Measurements from ENCODE around the gene VAC14. TPM values are rescaled to one million over a fixed set of nuclear protein-coding genes. Genes with fewer than 3 reads are reported as not detected.

The VAC14 gene
- total RNA-seq, 4 donors from 2014 or later: 25.7 to 49.5 (median 40.4) TPM

GRCh38 chr16:70721202-70721963 is 79.6 kb downstream of the VAC14 start:
- Histone ChIP-seq H3K36me3 (peaks cover 0 to 32% (median 0%) of the 10 kb centered on the region in 3 donors), H3K27ac (no peak overlapping the region), H3K27me3 (no peaks in the 10 kb centered on the region), H3K4me3 (no peak overlapping the region), H3K4me1 (peaks cover 3 to 36% (median 22%) of the 10 kb centered on the region in 4 donors), H3K9me3 (no peaks in the 10 kb centered on the region)
- TF ChIP-seq CTCF (IDR thresholded peaks at IDR 0.05): no peak
- no peak for TF ChIP-seq POLR2A (IDR thresholded peaks at IDR 0.05)
- no peak for TF ChIP-seq EP300 (IDR thresholded peaks at IDR 0.05)
- WGBS, 2 donors: 77 to 87% methylated on average over 8 to 12 of the region's 18 CpGs
- DNase-seq (ENCODE audit: low spot score in 2 of 2): no peak

GRCh38 chr16:70720425-70721201 is 80.3 kb downstream of the VAC14 start:
- no peak for DNase-seq (ENCODE audit: low spot score in 2 of 2)
- 95% methylated on average over 18 of the region's 18 CpGs for WGBS, 2 donors
- Histone ChIP-seq H3K27me3 (no peaks in the 10 kb centered on the region), H3K36me3 (peaks cover 0 to 32% (median 0%) of the 10 kb centered on the region in 3 donors), H3K27ac (no peak overlapping the region), H3K4me3 (no peak overlapping the region), H3K9me3 (no peaks in the 10 kb centered on the region), H3K4me1 (peaks cover 0 to 36% (median 21%) of the 10 kb centered on the region in 4 donors)
- TF ChIP-seq CTCF (IDR thresholded peaks at IDR 0.05): no peak
- TF ChIP-seq EP300 (IDR thresholded peaks at IDR 0.05): no peak
- TF ChIP-seq POLR2A (IDR thresholded peaks at IDR 0.05): no peak

GRCh38 chr16:70717065-70717464 is 83.9 kb downstream of the VAC14 start:
- DNase-seq (ENCODE audit: low spot score in 2 of 2): no peak
- Histone ChIP-seq H3K27me3 (no peaks in the 10 kb centered on the region), H3K27ac (peak overlapping the region in 2 of 4 donors; percentile 81 to 87), H3K36me3 (peaks cover 0 to 26% (median 0%) of the 10 kb centered on the region in 3 donors), H3K9me3 (no peaks in the 10 kb centered on the region), H3K4me1 (peaks cover 0 to 34% (median 18%) of the 10 kb centered on the region in 4 donors), H3K4me3 (no peak overlapping the region)
- 91 to 97% methylated on average over 7 to 9 of the region's 9 CpGs for WGBS, 2 donors
- no peak for TF ChIP-seq CTCF (IDR thresholded peaks at IDR 0.05)
- no peak for TF ChIP-seq EP300 (IDR thresholded peaks at IDR 0.05)
- no peak for TF ChIP-seq POLR2A (IDR thresholded peaks at IDR 0.05)

GRCh38 chr16:70715860-70716357 is 85.0 kb downstream of the VAC14 start:
- 32 to 38% methylated on average over 6 of the region's 6 CpGs for WGBS, 2 donors

More at GRCh38 chr16:70715860-70716357, 85.0 kb downstream of the VAC14 start:
- no peak for DNase-seq (ENCODE audit: low spot score in 2 of 2)
- Histone ChIP-seq H3K36me3 (peaks cover 0 to 15% (median 0%) of the 10 kb centered on the region in 3 donors), H3K4me3 (no peak overlapping the region), H3K9me3 (no peaks in the 10 kb centered on the region), H3K4me1 (peaks cover 0 to 38% (median 18%) of the 10 kb centered on the region in 4 donors), H3K27ac (peak overlapping the region; percentile 9 to 87 (median 77)), H3K27me3 (no peaks in the 10 kb centered on the region)
- TF ChIP-seq CTCF (IDR thresholded peaks at IDR 0.05) (no peak), EP300 (IDR thresholded peaks at IDR 0.05) (no peak), POLR2A (IDR thresholded peaks at IDR 0.05) (no peak)
